HepG2 (cell line): Measurements from ENCODE around the gene IRF1. TPM values are rescaled to one million over a fixed set of nuclear protein-coding genes. Genes with fewer than 3 reads are reported as not detected.

Experiments
- CHD2 ChIP-seq: IDR thresholded peaks from 2 replicates; pipeline ENCODE4 v1.6.1; 2011; ENCODE audit warnings: low read depth, low read length, improper control_type of control experiment
- EP300 ChIP-seq, 3 experiments: sonication (generic) in 1 of 3; formaldehyde crosslinking in 1 of 3; IDR thresholded peaks; 2 replicates each; pipeline versions ENCODE4 v1.5.1 to v1.6.1; 2011 to 2020; ENCODE audit warnings: low read depth in 2 of 3, low read length in 2 of 3, borderline replicate concordance in 1 of 3, improper control_type of control experiment in 1 of 3, mild to moderate bottlenecking in 1 of 3, missing genetic modification reagents in 1 of 3, moderate library complexity in 1 of 3
- HCFC1 ChIP-seq: fragments of 150-350 bp; IDR thresholded peaks from 2 replicates; pipeline ENCODE4 v1.6.1; 2014; ENCODE audit warnings: low read depth, low read length
- HDAC1 ChIP-seq: sonication (generic); formaldehyde crosslinking; IDR thresholded peaks from 2 replicates; pipeline ENCODE4 v1.5.1; 2020; ENCODE audit warnings: mild to moderate bottlenecking, missing genetic modification reagents
- NFE2L2 ChIP-seq: fragments of 150-350 bp; IDR thresholded peaks from 2 replicates; pipeline ENCODE4 v1.6.1; 2014; ENCODE audit warnings: low read length
- RCOR2 ChIP-seq: IDR thresholded peaks from 2 replicates; pipeline ENCODE4 v1.6.1; 2016; ENCODE audit warnings: missing biosample characterization, missing genetic modification reagents
- SAFB2 ChIP-seq: sonication (generic); formaldehyde crosslinking; IDR thresholded peaks from 2 replicates; pipeline ENCODE4 v1.5.1; 2020; ENCODE audit warnings: missing genetic modification reagents, low read depth, mild to moderate bottlenecking, borderline replicate concordance
- SIN3B ChIP-seq: fragments of 150-350 bp; IDR thresholded peaks from 2 replicates; pipeline ENCODE4 v1.6.1; 2014; ENCODE audit warnings: low read length
- TCF7 ChIP-seq: sonication (generic); IDR thresholded peaks from 2 replicates; pipeline ENCODE4 v1.6.1; 2016; ENCODE audit warnings: antibody characterized with exemption, low read depth
- ZNF768 ChIP-seq: sonication (generic); formaldehyde crosslinking; IDR thresholded peaks from 2 replicates; pipeline ENCODE4 v1.4.0; 2020; ENCODE audit warnings: missing genetic modification reagents
- ZNF782 ChIP-seq: sonication (generic); formaldehyde crosslinking; IDR thresholded peaks from 2 replicates; pipeline ENCODE4 v1.4.0; 2020; ENCODE audit warnings: missing genetic modification reagents, mild to moderate bottlenecking, borderline replicate concordance
- ZNF841 ChIP-seq: sonication (generic); formaldehyde crosslinking; IDR thresholded peaks from 2 replicates; pipeline ENCODE4 v1.8.1; 2023; ENCODE audit warnings: missing genetic modification reagents, borderline replicate concordance
- polyA plus RNA-seq, 8 experiments: library from polyadenylated mRNA; depleted of rRNA in 3 of 8; stranded (reverse) in 7 of 8; unstranded in 1 of 8; fragments of >200 nt; fragmentation: Illumina TruSeq in 4 of 8; extraction: Trizol in 4 of 8; gene quantifications; 2 replicates each; pipeline versions ENCODE4 v1.2.1 to v1.2.3, GENCODE V29; 2011 to 2016; ENCODE audit warnings: low read depth in 4 of 8, missing spikeins in 1 of 8, mixed read lengths in 1 of 8; ENCODE audit not compliant: insufficient read depth in 1 of 8
- total RNA-seq, 5 experiments: library from RNA; depleted of rRNA; stranded (reverse); fragments of >200 nt; fragmentation: Illumina TruSeq; extraction: Trizol; gene quantifications; 2 replicates each; pipeline ENCODE4 v1.2.3, GENCODE V29; 2016; ENCODE audit warnings: low read depth in 1 of 5
- TF ChIP-seq, protein P1 (sequence below), 2 experiments: sonication (generic) in 1 of 2; formaldehyde crosslinking in 1 of 2; IDR thresholded peaks; 2 replicates each; pipeline versions ENCODE4 v1.5.1 to v1.6.1; 2011 to 2020; ENCODE audit warnings: borderline replicate concordance in 1 of 2, low read depth in 1 of 2, low read length in 1 of 2, mild to moderate bottlenecking in 1 of 2, missing genetic modification reagents in 1 of 2, moderate library complexity in 1 of 2
- TF ChIP-seq, protein P2 (sequence below): sonication (generic); formaldehyde crosslinking; IDR thresholded peaks from 2 replicates; pipeline ENCODE4 v1.4.0; 2020; ENCODE audit warnings: missing genetic modification reagents, borderline replicate concordance
- TF ChIP-seq, protein P3 (sequence below): sonication (generic); formaldehyde crosslinking; IDR thresholded peaks from 2 replicates; pipeline ENCODE4 v1.4.0; 2020; ENCODE audit warnings: mild to moderate bottlenecking, missing genetic modification reagents
- TF ChIP-seq, protein P4 (sequence below): sonication (generic); formaldehyde crosslinking; IDR thresholded peaks from 2 replicates; pipeline ENCODE4 v1.8.0; 2022; ENCODE audit warnings: mild to moderate bottlenecking, missing genetic modification reagents, borderline replicate concordance
- TF ChIP-seq, protein P5 (sequence below): IDR thresholded peaks from 2 replicates; pipeline ENCODE4 v1.6.1; 2018; ENCODE audit warnings: missing genetic modification reagents, mild to moderate bottlenecking, missing compliant biosample characterization

IRF1 gene
- total and polyA plus RNA-seq, 2 of the 13 experiments (the other 11 are each of a cell fraction or from before 2014, with no cell fraction given) = 4.1 to 8.8 TPM

DNA sequence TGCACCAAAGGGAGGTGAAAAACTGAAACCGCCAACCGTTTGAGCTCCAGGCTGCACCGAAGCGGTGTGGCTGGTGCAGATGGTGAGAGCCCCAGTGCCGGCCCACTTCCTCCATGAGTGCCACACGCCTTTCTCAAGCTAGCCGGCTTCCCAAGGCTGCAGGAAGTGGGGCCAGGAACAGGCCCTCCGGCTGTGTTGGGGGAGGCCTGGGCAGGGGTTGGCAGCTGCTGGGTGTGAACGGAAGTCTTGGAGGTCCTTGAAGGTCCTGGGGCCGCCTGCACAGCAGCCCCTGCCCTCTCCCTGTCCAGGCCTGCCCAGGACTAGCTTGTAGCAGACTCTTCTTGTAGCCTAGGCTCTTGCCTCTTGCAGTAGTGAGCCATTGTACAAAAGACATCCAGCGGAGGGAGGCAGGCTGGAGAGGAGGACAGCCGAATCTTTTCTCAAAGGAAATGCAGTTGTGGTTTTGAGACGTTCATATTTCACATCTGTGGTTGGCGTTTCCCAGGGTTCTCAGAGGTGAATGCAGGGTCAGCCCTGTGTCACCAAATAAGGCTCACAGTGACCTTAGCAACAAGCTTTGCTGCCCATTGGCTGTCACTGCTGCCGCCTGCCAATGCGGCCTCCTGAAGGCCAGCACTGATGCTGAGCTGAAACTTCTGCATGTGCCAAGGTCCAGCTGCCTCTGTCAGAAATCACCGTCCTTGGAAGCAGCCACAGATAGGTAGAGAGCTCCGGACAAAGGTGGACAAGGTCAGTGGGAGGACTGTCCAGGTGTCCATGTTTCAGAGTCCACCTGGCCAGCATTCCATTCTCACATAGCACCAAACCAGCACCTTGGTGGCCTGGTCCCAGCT, 23.9 kb downstream of the IRF1 start (continued):
- TF ChIP-seq, protein P1, sequence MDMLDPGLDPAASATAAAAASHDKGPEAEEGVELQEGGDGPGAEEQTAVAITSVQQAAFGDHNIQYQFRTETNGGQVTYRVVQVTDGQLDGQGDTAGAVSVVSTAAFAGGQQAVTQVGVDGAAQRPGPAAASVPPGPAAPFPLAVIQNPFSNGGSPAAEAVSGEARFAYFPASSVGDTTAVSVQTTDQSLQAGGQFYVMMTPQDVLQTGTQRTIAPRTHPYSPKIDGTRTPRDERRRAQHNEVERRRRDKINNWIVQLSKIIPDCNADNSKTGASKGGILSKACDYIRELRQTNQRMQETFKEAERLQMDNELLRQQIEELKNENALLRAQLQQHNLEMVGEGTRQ (IDR thresholded peaks at IDR 0.05; ENCODE audit: low read depth, low read length) = no peak
- TF ChIP-seq, protein P1 (CRISPR knock-in tag; IDR thresholded peaks at IDR 0.05; ENCODE audit: borderline replicate concordance) = peak; percentile 20; the same call in 1 of the 2 replicates
- TF ChIP-seq HCFC1 (no peak), CHD2 (no peak), SAFB2 (no peak), NFE2L2 (no peak), ZNF768 (CRISPR knock-in tag) (0 out of 2 replicates have a peak, but pooled peaks have one; percentile 14), TCF7 (no peak), EP300 (IDR thresholded peaks at IDR 0.05; ENCODE audit: low read depth in 2 of 2, low read length in 2 of 2) (no peak), EP300 (CRISPR knock-in tag; IDR thresholded peaks at IDR 0.05; ENCODE audit: borderline replicate concordance) (no peak), RCOR2 (CRISPR knock-in tag) (no peak), SIN3B (no peak), ZNF841 (CRISPR knock-in tag) (no peak), ZNF782 (CRISPR knock-in tag) (no peak), HDAC1 (CRISPR knock-in tag) (no peak)
- TF ChIP-seq, protein P2, sequence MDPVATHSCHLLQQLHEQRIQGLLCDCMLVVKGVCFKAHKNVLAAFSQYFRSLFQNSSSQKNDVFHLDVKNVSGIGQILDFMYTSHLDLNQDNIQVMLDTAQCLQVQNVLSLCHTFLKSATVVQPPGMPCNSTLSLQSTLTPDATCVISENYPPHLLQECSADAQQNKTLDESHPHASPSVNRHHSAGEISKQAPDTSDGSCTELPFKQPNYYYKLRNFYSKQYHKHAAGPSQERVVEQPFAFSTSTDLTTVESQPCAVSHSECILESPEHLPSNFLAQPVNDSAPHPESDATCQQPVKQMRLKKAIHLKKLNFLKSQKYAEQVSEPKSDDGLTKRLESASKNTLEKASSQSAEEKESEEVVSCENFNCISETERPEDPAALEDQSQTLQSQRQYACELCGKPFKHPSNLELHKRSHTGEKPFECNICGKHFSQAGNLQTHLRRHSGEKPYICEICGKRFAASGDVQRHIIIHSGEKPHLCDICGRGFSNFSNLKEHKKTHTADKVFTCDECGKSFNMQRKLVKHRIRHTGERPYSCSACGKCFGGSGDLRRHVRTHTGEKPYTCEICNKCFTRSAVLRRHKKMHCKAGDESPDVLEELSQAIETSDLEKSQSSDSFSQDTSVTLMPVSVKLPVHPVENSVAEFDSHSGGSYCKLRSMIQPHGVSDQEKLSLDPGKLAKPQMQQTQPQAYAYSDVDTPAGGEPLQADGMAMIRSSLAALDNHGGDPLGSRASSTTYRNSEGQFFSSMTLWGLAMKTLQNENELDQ (CRISPR knock-in tag) = no peak
- TF ChIP-seq, protein P3, sequence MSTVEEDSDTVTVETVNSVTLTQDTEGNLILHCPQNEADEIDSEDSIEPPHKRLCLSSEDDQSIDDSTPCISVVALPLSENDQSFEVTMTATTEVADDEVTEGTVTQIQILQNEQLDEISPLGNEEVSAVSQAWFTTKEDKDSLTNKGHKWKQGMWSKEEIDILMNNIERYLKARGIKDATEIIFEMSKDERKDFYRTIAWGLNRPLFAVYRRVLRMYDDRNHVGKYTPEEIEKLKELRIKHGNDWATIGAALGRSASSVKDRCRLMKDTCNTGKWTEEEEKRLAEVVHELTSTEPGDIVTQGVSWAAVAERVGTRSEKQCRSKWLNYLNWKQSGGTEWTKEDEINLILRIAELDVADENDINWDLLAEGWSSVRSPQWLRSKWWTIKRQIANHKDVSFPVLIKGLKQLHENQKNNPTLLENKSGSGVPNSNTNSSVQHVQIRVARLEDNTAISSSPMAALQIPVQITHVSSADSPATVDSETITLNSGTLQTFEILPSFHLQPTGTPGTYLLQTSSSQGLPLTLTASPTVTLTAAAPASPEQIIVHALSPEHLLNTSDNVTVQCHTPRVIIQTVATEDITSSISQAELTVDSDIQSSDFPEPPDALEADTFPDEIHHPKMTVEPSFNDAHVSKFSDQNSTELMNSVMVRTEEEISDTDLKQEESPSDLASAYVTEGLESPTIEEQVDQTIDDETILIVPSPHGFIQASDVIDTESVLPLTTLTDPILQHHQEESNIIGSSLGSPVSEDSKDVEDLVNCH (CRISPR knock-in tag) = no peak
- TF ChIP-seq, protein P4, sequence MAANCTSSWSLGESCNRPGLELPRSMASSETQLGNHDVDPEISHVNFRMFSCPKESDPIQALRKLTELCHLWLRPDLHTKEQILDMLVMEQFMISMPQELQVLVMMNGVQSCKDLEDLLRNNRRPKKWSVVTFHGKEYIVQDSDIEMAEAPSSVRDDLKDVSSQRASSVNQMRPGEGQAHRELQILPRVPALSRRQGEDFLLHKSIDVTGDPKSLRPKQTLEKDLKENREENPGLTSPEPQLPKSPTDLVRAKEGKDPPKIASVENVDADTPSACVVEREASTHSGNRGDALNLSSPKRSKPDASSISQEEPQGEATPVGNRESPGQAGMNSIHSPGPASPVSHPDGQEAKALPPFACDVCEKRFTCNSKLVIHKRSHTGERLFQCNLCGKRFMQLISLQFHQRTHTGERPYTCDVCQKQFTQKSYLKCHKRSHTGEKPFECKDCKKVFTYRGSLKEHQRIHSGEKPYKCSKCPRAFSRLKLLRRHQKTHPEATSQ = no peak
- TF ChIP-seq, protein P5, sequence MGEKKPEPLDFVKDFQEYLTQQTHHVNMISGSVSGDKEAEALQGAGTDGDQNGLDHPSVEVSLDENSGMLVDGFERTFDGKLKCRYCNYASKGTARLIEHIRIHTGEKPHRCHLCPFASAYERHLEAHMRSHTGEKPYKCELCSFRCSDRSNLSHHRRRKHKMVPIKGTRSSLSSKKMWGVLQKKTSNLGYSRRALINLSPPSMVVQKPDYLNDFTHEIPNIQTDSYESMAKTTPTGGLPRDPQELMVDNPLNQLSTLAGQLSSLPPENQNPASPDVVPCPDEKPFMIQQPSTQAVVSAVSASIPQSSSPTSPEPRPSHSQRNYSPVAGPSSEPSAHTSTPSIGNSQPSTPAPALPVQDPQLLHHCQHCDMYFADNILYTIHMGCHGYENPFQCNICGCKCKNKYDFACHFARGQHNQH = no peak
